PC-3 (cell line): ENCODE results near the gene CASP10. TPM values are rescaled to one million over a fixed set of nuclear protein-coding genes. Genes with fewer than 3 reads are reported as not detected.

ENCODE experiments used
- ATAC-seq: fragments of 200-7000 bp; cut with Tn5 transposase; 2 replicates; pipeline ENCODE4 v1.9.1; 2020; ENCODE audit warnings: mild to moderate bottlenecking, moderate library complexity
- BruUV-seq: library from RNA; stranded (reverse); fragments of 400-500 nt; replicated peaks from 2 replicates; lab custom pipeline; 2021; lab: Mats Ljungman, UMichigan
- CTCF ChIA-PET: fragments of 300-600 bp; sonication (Branson Sonifier 250); formaldehyde crosslinking; loops from one replicate; lab custom pipeline; 2022; ENCODE audit warnings: antibody characterized with exemption; lab: Charles Lee
- POLR2A ChIA-PET: fragments of 300-600 bp; sonication (Branson Sonifier 250); formaldehyde crosslinking; loops from one replicate; lab custom pipeline; 2022; ENCODE audit warnings: antibody characterized with exemption; ENCODE audit not compliant: unreplicated experiment; lab: Charles Lee
- DNase-seq: peaks from one replicate; pipeline ENCODE4 v3.0.0-alpha.2; 2015
- H2AFZ ChIP-seq: fragments of 300-600 bp; sonication (generic); 2 replicates; pipeline ENCODE4 v1.6.0; 2016; ENCODE audit warnings: antibody characterized with exemption, low read length
- H3F3A ChIP-seq: fragments of 300-600 bp; sonication (generic); one replicate; pipeline ENCODE4 v1.6.0; 2017; ENCODE audit warnings: antibody characterized with exemption, low read length, control low read depth, mild to moderate bottlenecking; ENCODE audit not compliant: unreplicated experiment
- H3K27ac ChIP-seq: fragments of 300-600 bp; sonication (generic); 2 replicates; pipeline ENCODE4 v1.5.1; 2016; ENCODE audit warnings: mild to moderate bottlenecking, low read length
- H3K27me3 ChIP-seq: fragments of 300-600 bp; sonication (generic); 2 replicates; pipeline ENCODE4 v1.6.1; 2016; ENCODE audit warnings: low read length, mixed read lengths
- H3K36me3 ChIP-seq: fragments of 300-600 bp; sonication (generic); 2 replicates; pipeline ENCODE4 v1.6.1; 2016; ENCODE audit warnings: low read depth, mixed run types, low read length, mixed read lengths
- H3K4me1 ChIP-seq: fragments of 300-600 bp; sonication (generic); 2 replicates; pipeline ENCODE4 v1.5.1; 2016; ENCODE audit warnings: low read length; ENCODE audit not compliant: insufficient read depth
- H3K4me2 ChIP-seq: fragments of 300-600 bp; sonication (generic); 2 replicates; pipeline ENCODE4 v1.6.0; 2016; ENCODE audit warnings: low read length
- H3K4me3 ChIP-seq: fragments of 300-600 bp; sonication (generic); 2 replicates; pipeline ENCODE4 v1.5.1; 2016; ENCODE audit warnings: mild to moderate bottlenecking, low read length, mixed read lengths
- H3K79me2 ChIP-seq: fragments of 300-600 bp; sonication (generic); 2 replicates; pipeline ENCODE4 v1.6.1; 2017; ENCODE audit warnings: low read length, mixed read lengths
- H3K9ac ChIP-seq: fragments of 300-600 bp; sonication (generic); 2 replicates; pipeline ENCODE4 v1.6.0; 2016; ENCODE audit warnings: mild to moderate bottlenecking, low read length
- H3K9me2 ChIP-seq: fragments of 300-600 bp; sonication (generic); replicated peaks from 2 replicates; pipeline ENCODE4 v1.6.1; 2016; ENCODE audit warnings: mixed run types, low read length, mixed read lengths
- H3K9me3 ChIP-seq: fragments of 300-600 bp; sonication (generic); 2 replicates; pipeline ENCODE4 v1.6.1; 2016; ENCODE audit warnings: low read length, mixed read lengths
- H4K20me1 ChIP-seq: fragments of 300-600 bp; sonication (generic); 2 replicates; pipeline ENCODE4 v1.6.1; 2016; ENCODE audit warnings: low read length, mixed read lengths
- EZH2 ChIP-seq: fragments of 300-600 bp; sonication (generic); IDR thresholded peaks from one replicate; pipeline ENCODE4 v1.6.1; 2017; ENCODE audit warnings: antibody characterized with exemption, mild to moderate bottlenecking, low read length; ENCODE audit not compliant: unreplicated experiment
- EZH2phosphoT487 ChIP-seq: fragments of 300-600 bp; sonication (generic); IDR thresholded peaks from 2 replicates; pipeline ENCODE4 v1.6.1; 2018; ENCODE audit warnings: mild to moderate bottlenecking, antibody characterized with exemption, low read length, borderline replicate concordance
- intact Hi-C: fragments of 100-400 bp; cut with micrococcal nuclease; formaldehyde crosslinking; loops from 2 replicates; pipeline ENCODE4 v1.9.0; 2023
- total RNA-seq: library from RNA; depleted of rRNA; stranded (reverse); fragments of >200 nt; gene quantifications from 2 replicates; pipeline ENCODE4 v1.2.3, GENCODE V29; 2014
- TF ChIP-seq, protein P1 (sequence below): fragments of 300-600 bp; sonication (generic); conservative IDR thresholded peaks from 2 replicates; pipeline ENCODE4 v1.5.1; 2017; ENCODE audit warnings: antibody characterized with exemption, low read depth, mild to moderate bottlenecking, low read length

Gene CASP10
- total RNA-seq, 1 experiment from 2014 or later: 4.2 TPM

DNA sequence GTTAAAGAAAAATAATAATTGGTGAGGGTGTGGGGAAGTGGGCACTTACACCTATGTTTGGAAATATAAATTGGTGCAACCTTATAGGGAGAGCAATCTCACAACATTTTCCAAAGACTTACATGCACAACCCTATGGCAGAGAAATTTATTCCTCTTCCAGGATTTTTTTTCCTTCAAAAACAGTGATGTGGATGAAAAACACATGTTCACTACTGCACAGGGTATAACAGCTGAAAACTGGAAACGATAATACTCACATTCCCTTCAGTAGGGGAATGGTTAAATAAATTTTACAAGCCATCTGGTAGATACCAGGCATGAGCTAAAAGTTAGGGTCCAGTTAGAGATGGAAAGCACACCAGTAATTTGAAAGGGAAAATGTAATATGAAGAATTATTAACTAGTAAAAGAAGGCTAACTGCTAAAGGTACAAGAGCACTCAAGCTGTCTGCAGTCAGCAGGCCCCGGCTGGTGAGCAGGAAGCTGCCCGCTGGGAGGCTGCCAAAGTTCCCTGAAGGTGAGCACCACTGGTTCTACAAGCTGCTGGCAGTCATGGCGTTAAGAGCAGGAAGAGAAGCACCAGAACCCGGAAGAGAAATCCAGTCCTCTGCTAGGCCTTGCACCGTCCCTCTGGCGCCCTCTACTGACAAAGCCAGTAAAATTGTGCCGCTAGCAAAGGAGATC, 49.0 kb downstream of the CASP10 start:
- no peaks in the 10 kb centered on the region for H3K9me3 ChIP-seq
- peak overlapping the region; percentile 91 for H3K4me2 ChIP-seq
- H3K4me3 ChIP-seq: no peak overlapping the region
- H3K36me3 ChIP-seq: no peaks in the 10 kb centered on the region
- H3K9ac ChIP-seq: peak overlapping the region; percentile 24; the same call in 1 of the 2 replicates
- H2AFZ ChIP-seq: peak overlapping the region; percentile 70
- DNase-seq (peak; percentile 97), ATAC-seq (peak; percentile 32)
- ChIA-PET CTCF (interaction anchor here (0.6 to 2.3 kb wide), 4 partner anchors 49 to 349 kb away, joined by 3 to 38 read pairs (median 4); partner anchors contain the start of gene CASP10), POLR2A (interaction anchor here (0.6 to 1.9 kb wide), 3 partner anchors 49 to 422 kb away, joined by 3 to 7 read pairs (median 4); partner anchors contain the start of gene CASP10)
- no peaks in the 10 kb centered on the region for H3K9me2 ChIP-seq
- TSS peak; percentile 57 for BruUV-seq
- H3K4me1 ChIP-seq: peaks cover 39% of the 10 kb centered on the region
- TF ChIP-seq EZH2: no peak
- TF ChIP-seq EZH2phosphoT487: no peak
- TF ChIP-seq, protein P1, sequence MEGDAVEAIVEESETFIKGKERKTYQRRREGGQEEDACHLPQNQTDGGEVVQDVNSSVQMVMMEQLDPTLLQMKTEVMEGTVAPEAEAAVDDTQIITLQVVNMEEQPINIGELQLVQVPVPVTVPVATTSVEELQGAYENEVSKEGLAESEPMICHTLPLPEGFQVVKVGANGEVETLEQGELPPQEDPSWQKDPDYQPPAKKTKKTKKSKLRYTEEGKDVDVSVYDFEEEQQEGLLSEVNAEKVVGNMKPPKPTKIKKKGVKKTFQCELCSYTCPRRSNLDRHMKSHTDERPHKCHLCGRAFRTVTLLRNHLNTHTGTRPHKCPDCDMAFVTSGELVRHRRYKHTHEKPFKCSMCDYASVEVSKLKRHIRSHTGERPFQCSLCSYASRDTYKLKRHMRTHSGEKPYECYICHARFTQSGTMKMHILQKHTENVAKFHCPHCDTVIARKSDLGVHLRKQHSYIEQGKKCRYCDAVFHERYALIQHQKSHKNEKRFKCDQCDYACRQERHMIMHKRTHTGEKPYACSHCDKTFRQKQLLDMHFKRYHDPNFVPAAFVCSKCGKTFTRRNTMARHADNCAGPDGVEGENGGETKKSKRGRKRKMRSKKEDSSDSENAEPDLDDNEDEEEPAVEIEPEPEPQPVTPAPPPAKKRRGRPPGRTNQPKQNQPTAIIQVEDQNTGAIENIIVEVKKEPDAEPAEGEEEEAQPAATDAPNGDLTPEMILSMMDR: peak; percentile 94
- no peaks in the 10 kb centered on the region for H3K27me3 ChIP-seq
- H4K20me1 ChIP-seq: peaks cover 14% of the 10 kb centered on the region; the same call in 1 of the 2 replicates
- peak overlapping the region; percentile 32 for H3K27ac ChIP-seq
- intact Hi-C loops: loop anchor here (1.0 to 10.0 kb wide), 6 partner anchors 50 to 465 kb away; partner anchors contain the start of genes CFLAR, HYCC2, MPP4 and NDUFB3
- peaks cover 36% of the 10 kb centered on the region for H3K79me2 ChIP-seq
- H3F3A ChIP-seq: no peaks in the 10 kb centered on the region

DNA sequence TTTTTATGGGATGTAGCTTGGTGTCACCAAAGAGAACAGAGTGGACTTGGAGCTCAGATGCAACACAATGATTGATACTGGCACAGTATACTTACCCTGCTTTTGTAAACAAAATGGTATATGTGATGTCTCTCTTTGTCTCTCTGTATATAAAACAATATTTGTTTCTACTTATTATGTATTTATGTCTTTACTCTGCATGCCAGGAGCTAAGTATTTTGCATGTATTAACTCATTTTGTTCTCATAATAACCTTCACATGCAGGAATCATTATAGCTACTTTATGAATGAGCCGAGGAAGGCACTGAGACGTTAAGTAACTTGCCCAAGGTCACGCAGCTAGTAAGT, 49.5 kb downstream of the CASP10 start:
- Histone ChIP-seq H4K20me1 (peaks cover 14% of the 10 kb centered on the region; the same call in 1 of the 2 replicates), H3K9ac (no peak overlapping the region), H3K36me3 (no peaks in the 10 kb centered on the region), H3F3A (no peaks in the 10 kb centered on the region), H3K79me2 (peaks cover 38% of the 10 kb centered on the region), H3K27me3 (no peaks in the 10 kb centered on the region), H3K4me3 (peak overlapping the region; percentile 88), H3K9me2 (no peaks in the 10 kb centered on the region), H3K27ac (peak overlapping the region; percentile 2; the same call in 1 of the 2 replicates), H2AFZ (peak overlapping the region; percentile 8; the same call in 1 of the 2 replicates), H3K4me2 (peak overlapping the region; percentile 91), H3K9me3 (no peaks in the 10 kb centered on the region), H3K4me1 (peaks cover 35% of the 10 kb centered on the region)
- ChIA-PET POLR2A (interaction anchor here (0.6 to 1.9 kb wide), 3 partner anchors 50 to 422 kb away, joined by 3 to 7 read pairs (median 4); partner anchors contain the start of gene CASP10), CTCF (interaction anchor here (0.6 to 2.3 kb wide), 4 partner anchors 50 to 349 kb away, joined by 3 to 38 read pairs (median 4); partner anchors contain the start of gene CASP10)
- ATAC-seq (no peak), DNase-seq (no peak)
- BruUV-seq: no TSS peak
- intact Hi-C loops: loop anchor here (1.0 to 10.0 kb wide), 6 partner anchors 50 to 465 kb away; partner anchors contain the start of genes CFLAR, HYCC2, MPP4 and NDUFB3
- TF ChIP-seq EZH2 (no peak), EZH2phosphoT487 (no peak)
- TF ChIP-seq, protein P1: no peak; the same call in 1 of the 2 replicates
